D721Med (cell line): ENCODE data around the gene XDH.

ENCODE experiments used
- DNase-seq: peaks from one replicate; pipeline ENCODE4 v3.0.0; 2011; ENCODE audit warnings: low spot score; ENCODE audit not compliant: insufficient read length
- FAIRE-seq: peaks from 2 replicates; lab custom pipeline; 2011; peaks lifted over from hg19 to GRCh38; lab: Jason Lieb, UNC
- TF ChIP-seq, protein P1 (sequence below): IDR thresholded peaks from 2 replicates; pipeline ENCODE4 v1.5.1; 2012; ENCODE audit warnings: mild to moderate bottlenecking, control low read depth; ENCODE audit not compliant: insufficient read depth; ENCODE audit errors: missing control alignments

XDH gene

GRCh38 chr2:31371691-31372090, 42.9 kb downstream of the XDH start:
- TF ChIP-seq, protein P1, sequence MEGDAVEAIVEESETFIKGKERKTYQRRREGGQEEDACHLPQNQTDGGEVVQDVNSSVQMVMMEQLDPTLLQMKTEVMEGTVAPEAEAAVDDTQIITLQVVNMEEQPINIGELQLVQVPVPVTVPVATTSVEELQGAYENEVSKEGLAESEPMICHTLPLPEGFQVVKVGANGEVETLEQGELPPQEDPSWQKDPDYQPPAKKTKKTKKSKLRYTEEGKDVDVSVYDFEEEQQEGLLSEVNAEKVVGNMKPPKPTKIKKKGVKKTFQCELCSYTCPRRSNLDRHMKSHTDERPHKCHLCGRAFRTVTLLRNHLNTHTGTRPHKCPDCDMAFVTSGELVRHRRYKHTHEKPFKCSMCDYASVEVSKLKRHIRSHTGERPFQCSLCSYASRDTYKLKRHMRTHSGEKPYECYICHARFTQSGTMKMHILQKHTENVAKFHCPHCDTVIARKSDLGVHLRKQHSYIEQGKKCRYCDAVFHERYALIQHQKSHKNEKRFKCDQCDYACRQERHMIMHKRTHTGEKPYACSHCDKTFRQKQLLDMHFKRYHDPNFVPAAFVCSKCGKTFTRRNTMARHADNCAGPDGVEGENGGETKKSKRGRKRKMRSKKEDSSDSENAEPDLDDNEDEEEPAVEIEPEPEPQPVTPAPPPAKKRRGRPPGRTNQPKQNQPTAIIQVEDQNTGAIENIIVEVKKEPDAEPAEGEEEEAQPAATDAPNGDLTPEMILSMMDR, result no peak
- DNase-seq (no peak), FAIRE-seq (no peak)

GRCh38 chr2:31366733-31367132, 47.8 kb downstream of the XDH start:
- FAIRE-seq (no peak), DNase-seq (no peak)
- TF ChIP-seq, protein P1, result no peak

DNA sequence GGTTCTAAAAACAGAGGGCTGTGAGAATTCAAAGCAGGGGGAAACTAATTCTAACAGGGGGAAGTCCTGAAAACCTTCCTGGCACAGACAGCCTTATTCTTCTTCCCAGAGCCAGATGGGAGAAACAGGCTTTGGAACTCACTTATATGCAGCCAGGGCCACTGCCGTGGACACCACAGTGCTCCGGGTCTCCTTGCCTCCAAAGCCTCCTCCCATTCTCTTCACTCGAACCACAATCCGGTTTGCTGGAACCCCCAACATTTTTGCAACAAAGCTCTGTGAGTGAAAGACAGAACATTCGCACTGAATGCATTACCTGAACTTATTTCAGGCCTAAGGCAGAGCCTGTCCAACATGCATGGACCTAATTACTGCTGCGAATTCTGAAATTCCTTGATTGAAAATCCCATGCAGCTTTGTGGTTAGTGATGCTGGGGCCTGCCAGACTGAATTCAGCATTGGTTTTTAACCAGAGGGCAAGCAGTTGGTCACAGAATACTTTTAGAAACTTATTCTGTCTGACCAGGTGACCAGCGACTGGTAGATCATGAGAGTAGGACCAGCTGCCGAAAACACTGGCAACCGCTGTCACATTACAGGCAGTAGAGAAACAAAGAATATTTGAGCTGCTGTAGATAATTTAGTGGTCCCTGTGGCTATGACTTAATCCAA, 48.6 kb downstream of the XDH start:
- TF ChIP-seq, protein P1, result no peak
- DNase-seq (no peak), FAIRE-seq (no peak)

- TF ChIP-seq, protein P1, result no peak
- FAIRE-seq (no peak), DNase-seq (no peak)
These were observed 49.2 kb downstream of the XDH start for GRCh38 chr2:31365348-31365747.

DNA sequence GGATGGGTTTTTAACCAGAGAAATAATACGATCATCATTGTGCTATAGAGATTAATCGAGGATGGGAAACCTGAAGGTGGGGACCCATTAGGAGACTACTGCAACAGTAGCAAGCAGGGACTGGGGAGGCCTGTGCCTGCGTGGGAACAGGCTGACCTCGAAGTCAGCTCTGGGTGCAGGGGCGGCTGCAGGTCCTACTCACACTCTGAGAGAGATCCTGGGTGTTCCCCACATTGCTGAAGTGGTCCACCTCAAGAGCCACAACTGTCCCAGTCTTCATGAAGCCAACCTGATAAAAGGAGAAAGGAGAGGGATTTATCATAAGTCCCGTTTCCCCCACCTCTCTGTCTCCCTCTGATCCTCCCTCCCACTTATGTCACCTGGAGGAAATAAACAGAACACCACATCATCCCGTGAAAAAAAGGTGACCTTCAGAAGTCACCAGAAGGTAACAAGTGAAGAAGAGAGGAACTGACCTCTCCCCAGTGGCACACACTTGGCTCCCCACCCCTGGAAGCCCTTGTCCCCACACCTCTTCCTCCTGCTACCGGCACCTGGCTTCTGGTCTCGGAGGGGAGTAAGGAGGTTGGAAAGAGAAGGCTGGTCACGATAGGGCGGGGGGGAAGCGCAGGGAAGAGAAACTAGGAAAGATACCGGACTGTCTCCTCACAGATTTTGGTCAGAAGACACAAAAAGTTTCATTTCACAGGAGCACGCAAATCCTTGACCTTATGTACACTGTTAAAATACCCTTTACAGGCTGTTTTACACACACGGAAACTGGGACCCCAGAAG, 50.4 kb downstream of the XDH start:
- TF ChIP-seq, protein P1, result no peak
- DNase-seq (no peak), FAIRE-seq (no peak)

- FAIRE-seq (no peak), DNase-seq (no peak)
- TF ChIP-seq, protein P1, result no peak
These were observed 52.0 kb downstream of the XDH start for GRCh38 chr2:31362581-31362980.

DNA sequence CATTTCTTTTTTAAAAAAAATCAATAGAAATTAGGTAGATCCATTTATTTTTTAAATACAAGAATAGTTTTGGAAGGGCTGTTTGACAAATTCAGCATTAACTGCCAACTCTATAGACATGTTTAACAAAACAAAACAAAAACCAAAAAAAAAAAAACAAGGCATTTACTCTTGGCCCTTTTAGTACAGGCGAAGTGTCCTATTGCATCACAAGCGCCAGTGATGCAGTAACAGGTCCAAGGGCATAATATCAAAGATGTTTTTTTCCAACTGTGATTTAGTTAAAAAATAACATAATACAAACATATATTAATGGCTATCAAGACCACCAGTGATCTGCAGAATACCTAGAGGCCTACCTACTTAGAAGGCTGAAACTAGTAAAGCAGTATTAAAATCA, 55.3 kb downstream of the XDH start:
- DNase-seq, result no peak
- TF ChIP-seq, protein P1, result no peak
- FAIRE-seq, result no peak
